ENCODE results near the gene TCF7L1.
A peak's percentile ranks its signal among the peaks of the same experiment; 100 is the strongest.

The TCF7L1 gene

GRCh38 chr2:85247610-85248009, 114.4 kb downstream of the TCF7L1 start:
- DNase-seq (ENCODE audit: low spot score) = no peak
- Histone ChIP-seq H3K27ac (no peak overlapping the region), H3K4me3 (no peak overlapping the region)
- no peak for TF ChIP-seq CTCF (IDR thresholded peaks at IDR 0.05)

DNA sequence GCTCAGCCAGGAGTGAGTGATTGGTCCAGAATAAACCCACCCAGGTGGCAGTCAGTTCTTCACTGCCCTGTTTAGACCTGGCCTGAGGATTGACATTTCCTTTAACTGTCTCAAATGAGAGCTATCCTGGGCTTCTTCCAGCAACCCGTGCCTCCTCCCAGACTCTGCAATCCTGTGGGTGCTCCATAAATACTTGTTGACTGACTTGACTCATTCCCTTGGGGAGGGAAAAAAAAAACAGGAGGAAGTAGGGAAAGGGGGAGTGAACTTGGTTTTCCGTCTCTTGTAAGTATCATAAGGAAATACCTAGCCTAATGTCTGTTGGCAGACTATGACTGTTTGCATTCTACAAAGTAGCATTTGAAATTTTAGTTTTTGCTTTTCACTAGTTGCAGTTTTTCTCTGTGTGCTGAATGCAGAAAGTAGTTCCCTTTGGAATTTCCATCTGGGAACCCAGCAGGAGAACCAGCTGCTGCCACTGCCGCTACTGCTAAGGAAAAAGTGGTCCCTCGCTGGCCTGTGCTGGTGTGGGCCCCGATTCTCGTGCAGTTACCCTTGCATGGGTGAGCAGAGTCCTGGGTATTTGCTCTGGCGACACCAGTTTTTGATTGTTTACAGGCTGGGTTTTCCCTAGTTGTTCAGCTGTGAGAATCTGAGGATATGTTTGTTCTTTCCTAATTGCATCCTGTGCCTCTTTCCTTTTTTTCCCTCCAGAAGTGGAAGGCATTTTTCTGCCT, 115.7 kb downstream of the TCF7L1 start:
- H3K27ac ChIP-seq = peak overlapping the region; percentile 66 to 89
- no peak for DNase-seq (ENCODE audit: low spot score)

GRCh38 chr2:85250045-85250444, 116.9 kb downstream of the TCF7L1 start:
- peak overlapping the region; percentile 66 to 89 for H3K27ac ChIP-seq

More for the DNA sequence above, 115.7 kb downstream of the TCF7L1 start:
- TF ChIP-seq CTCF (IDR thresholded peaks at IDR 0.05) = no peak
- H3K4me3 ChIP-seq = peak overlapping the region; percentile 54

DNA sequence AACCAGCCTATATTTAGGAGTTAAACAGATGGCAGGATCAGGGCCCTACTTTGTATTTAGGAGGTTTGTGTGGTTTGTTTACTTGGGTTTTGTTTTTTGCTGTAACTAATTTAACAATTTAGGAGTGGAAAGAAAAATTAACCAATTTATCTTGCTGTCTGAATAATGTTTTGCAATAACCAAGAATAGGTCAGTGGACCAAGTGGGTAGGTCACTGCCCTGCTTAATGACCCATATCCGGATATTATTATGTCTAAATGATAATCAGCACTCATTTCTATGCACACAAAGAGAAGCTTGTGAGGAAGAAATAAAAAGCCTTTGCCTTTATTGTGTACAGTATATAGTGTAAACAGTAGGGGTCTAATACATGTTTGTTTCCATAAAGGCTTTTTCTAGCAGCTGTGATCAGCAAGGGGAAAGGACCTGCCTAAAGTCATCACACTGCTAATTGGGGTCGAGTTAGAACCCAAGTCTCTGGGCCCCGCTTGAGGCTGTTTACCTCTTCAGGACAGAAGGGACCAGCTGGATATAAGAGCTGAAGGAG, 118.0 kb downstream of the TCF7L1 start:
- Histone ChIP-seq H3K4me3 (no peak overlapping the region), H3K27ac (no peak overlapping the region)
- TF ChIP-seq CTCF (IDR thresholded peaks at IDR 0.05) = no peak
- no peak for DNase-seq (ENCODE audit: low spot score)

More at GRCh38 chr2:85250045-85250444, 116.9 kb downstream of the TCF7L1 start:
- H3K4me3 ChIP-seq = no peak overlapping the region
- TF ChIP-seq CTCF (IDR thresholded peaks at IDR 0.05) = no peak
- no peak for DNase-seq (ENCODE audit: low spot score)

DNA sequence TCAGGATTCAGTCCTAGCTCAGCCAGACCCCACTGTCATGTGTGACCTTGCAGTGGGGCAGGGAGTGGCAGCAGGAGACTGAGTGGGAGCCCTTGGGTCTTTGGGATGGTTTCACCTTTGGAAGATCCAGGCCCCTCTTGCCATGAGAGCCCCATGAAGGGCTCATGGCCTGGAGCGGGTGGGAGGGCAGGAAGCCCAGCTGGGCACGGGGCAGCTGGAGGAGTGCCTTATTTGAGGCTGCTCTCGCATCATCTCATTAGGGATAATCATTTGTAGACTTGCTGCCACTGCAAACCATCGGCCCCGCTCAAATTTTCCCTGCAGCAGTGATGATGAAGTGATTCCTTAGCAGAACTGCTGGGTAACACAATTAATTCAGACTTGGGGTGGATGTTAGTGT, 120.7 kb downstream of the TCF7L1 start:
- no peak overlapping the region for H3K4me3 ChIP-seq
- TF ChIP-seq CTCF (IDR thresholded peaks at IDR 0.05) = no peak
- no peak overlapping the region for H3K27ac ChIP-seq
- no peak for DNase-seq (ENCODE audit: low spot score)

DNA sequence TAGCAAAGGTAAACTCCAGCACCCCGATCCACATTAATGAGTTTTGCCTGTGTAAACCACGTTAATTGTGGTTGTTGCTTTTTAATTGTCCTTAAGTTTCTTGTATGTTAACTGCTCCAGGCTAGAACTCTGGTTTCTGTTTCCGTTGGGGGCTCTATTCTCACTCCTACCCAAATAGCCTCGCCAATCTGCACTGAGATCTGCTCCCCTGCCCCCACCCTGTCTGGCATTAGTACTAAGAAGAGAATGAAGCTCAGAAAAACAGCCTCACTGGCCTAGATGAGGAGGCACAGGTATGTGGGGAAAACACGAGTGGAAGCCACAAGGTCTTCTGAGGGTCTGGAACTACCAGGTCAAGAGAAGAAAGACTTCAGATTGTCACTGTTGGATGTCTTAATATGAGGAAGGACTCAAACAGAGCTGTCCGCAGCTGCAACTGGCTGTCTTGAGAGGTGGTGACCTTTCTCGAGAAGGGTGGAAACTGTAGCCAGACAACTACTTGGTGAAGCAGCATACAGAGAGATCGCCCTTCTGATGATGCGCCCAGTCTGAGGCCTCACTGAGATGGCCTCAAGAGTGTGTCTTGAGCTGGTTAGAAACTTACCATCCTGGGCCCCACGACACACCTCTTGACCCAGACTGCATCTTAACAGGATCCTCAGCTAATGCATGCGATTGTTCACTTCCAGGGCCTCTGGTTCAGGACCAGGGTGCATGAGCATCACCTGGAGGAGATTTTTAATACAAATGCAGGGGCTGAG, 121.5 kb downstream of the TCF7L1 start:
- Histone ChIP-seq H3K27ac (peak overlapping the region in 1 of 2 donors; percentile 80), H3K4me3 (peak overlapping the region; percentile 66)
- TF ChIP-seq CTCF (IDR thresholded peaks at IDR 0.05) = no peak
- no peak for DNase-seq (ENCODE audit: low spot score)

Data from coronary artery (tissue), 2 donors.